K562 (cell line): ENCODE measurements around the gene BBS1. TPM values are rescaled to one million over a fixed set of nuclear protein-coding genes. Genes with fewer than 3 reads are reported as not detected.

ENCODE experiments used
- ATF2 ChIP-seq: sonication (generic); formaldehyde crosslinking; IDR thresholded peaks from 2 replicates; pipeline ENCODE4 v1.8.1; 2022; ENCODE audit warnings: missing genetic modification reagents
- BRF1 ChIP-seq: IDR thresholded peaks from 3 replicates; pipeline ENCODE4 v1.6.1; 2011; ENCODE audit warnings: borderline replicate concordance, mild to moderate bottlenecking; ENCODE audit not compliant: insufficient read length; ENCODE audit errors: extremely low read depth
- CREB5 ChIP-seq: fragments of 250-450 bp; sonication (Bioruptor Pico); IDR thresholded peaks from 2 replicates; pipeline ENCODE4 v1.5.0; 2020; ENCODE audit warnings: mild to moderate bottlenecking
- KAT7 ChIP-seq: sonication (generic); formaldehyde crosslinking; IDR thresholded peaks from 2 replicates; pipeline ENCODE4 v1.8.0; 2022; ENCODE audit warnings: missing genetic modification reagents, mild to moderate bottlenecking, borderline replicate concordance
- LEF1 ChIP-seq: fragments of 450-650 bp; IDR thresholded peaks from 2 replicates; pipeline ENCODE4 v1.6.1; 2016; ENCODE audit warnings: mild to moderate bottlenecking
- MAFF ChIP-seq: IDR thresholded peaks from 2 replicates; pipeline ENCODE4 v1.6.1; 2012; ENCODE audit warnings: low read length, improper control_type of control experiment
- MCM2 ChIP-seq: fragments of 450-650 bp; IDR thresholded peaks from 2 replicates; pipeline ENCODE4 v1.6.1; 2017; ENCODE audit warnings: low read depth, mild to moderate bottlenecking
- MTA3 ChIP-seq: fragments of 450-650 bp; formaldehyde crosslinking; IDR thresholded peaks from 2 replicates; pipeline ENCODE4 v1.6.1; 2017; ENCODE audit warnings: mild to moderate bottlenecking, borderline replicate concordance
- PHTF2 ChIP-seq: fragments of 250-450 bp; sonication (Bioruptor Pico); IDR thresholded peaks from 2 replicates; pipeline ENCODE4 v1.5.0; 2021; ENCODE audit warnings: mild to moderate bottlenecking
- POLR2G ChIP-seq: fragments of 200-400 bp; formaldehyde crosslinking; IDR thresholded peaks from 2 replicates; pipeline ENCODE4 v1.6.1; 2017; ENCODE audit warnings: low read depth, mild to moderate bottlenecking, antibody characterized with exemption, low read length, moderate library complexity
- SNRNP70 ChIP-seq: fragments of 200-400 bp; formaldehyde crosslinking; optimal IDR thresholded peaks from 2 replicates; pipeline ENCODE3; 2017; ENCODE audit warnings: low read depth, low read length
- ZKSCAN8 ChIP-seq: fragments of 200-800 bp; sonication (Bioruptor generic); IDR thresholded peaks from 2 replicates; pipeline ENCODE4 v1.6.1; 2016; ENCODE audit warnings: missing genetic modification characterization, missing compliant biosample characterization
- ZNF431 ChIP-seq: sonication (generic); formaldehyde crosslinking; IDR thresholded peaks from 2 replicates; pipeline ENCODE4 v1.8.0; 2022; ENCODE audit warnings: mild to moderate bottlenecking, missing genetic modification reagents
- ZNF766 ChIP-seq: fragments of 200-800 bp; sonication (Bioruptor generic); conservative IDR thresholded peaks from 2 replicates; pipeline ENCODE4 v1.6.1; 2016; ENCODE audit warnings: missing genetic modification characterization, missing compliant biosample characterization
- polyA plus RNA-seq, 8 experiments: library from polyadenylated mRNA; depleted of rRNA in 4 of 8; stranded (reverse) in 5 of 8; unstranded in 3 of 8; fragments of >200 nt; fragmentation: Nextera tagmentation in 2 of 8; fragmentation: Illumina TruSeq in 1 of 8; extraction: Ambion mirVana in 2 of 8; extraction: Trizol in 1 of 8; gene quantifications; 2 replicates each; pipeline versions ENCODE4 v1.2.1 to v1.2.3, GENCODE V29; 2011 to 2014; ENCODE audit warnings: inconsistent platforms in 1 of 8, missing spikeins in 1 of 8
- total RNA-seq, 7 experiments: library from RNA; depleted of rRNA in 6 of 7; stranded (reverse); fragments of >200 nt in 6 of 7; fragmentation: Illumina TruSeq in 2 of 7; extraction: Trizol in 2 of 7; gene quantifications; 2 replicates each; pipeline versions ENCODE4 v1.2.1 to v1.2.3, GENCODE V29; 2011 to 2021; ENCODE audit warnings: low replicate concordance in 1 of 7
- TF ChIP-seq, protein P1 (sequence below): fragments of 150-350 bp; IDR thresholded peaks from 2 replicates; pipeline ENCODE4 v1.6.1; 2014; ENCODE audit warnings: low read depth, mild to moderate bottlenecking, low read length, borderline replicate concordance
- TF ChIP-seq, protein P2 (sequence below), 2 experiments: fragments of 450-650 bp; IDR thresholded peaks; 2 replicates each; pipeline ENCODE4 v1.6.1; 2018; ENCODE audit warnings: mild to moderate bottlenecking in 2 of 2, low read depth in 1 of 2; ENCODE audit not compliant: partially characterized antibody in 2 of 2

The BBS1 gene
- total and polyA plus RNA-seq, 9 of the 15 experiments (the other 6 are each of a cell fraction or from before 2014, with no cell fraction given) = 9.0 to 19.8 (median 12.1) TPM

DNA sequence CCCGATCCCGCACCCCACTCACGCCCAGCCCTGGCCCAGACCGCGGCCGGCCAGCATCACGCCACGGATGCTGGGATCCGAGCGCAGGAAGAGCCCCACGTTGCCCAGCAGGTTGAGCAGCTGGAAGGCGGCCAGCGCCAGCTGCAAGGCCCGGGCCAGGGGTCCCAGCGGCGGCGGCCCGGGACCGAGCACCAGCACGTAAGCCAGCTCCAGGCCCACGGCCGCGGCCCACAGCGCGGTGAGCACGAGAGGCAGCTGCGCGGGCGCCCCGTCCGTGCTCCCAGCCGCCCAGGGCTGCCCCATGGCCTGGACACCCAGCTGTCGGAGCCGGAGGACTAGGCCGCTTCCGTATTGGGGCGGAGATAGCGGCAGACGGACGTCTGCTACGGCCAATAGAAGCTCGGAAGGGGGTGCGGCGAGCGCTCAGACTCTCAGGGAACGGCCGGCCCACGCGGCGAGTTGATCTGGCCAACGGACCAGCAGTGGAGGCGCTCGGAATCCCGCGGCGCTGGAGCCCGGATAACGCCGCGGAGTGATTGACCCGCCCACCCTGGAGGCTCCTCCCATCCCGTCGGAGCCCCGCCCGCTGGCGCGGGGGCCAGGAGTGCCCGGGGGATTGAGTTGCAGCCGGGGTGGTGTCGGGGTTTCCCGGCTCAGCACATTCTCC, 35.4 kb downstream of the BBS1 start, which contains the start of gene ZDHHC24 (continued):
- TF ChIP-seq, protein P1, sequence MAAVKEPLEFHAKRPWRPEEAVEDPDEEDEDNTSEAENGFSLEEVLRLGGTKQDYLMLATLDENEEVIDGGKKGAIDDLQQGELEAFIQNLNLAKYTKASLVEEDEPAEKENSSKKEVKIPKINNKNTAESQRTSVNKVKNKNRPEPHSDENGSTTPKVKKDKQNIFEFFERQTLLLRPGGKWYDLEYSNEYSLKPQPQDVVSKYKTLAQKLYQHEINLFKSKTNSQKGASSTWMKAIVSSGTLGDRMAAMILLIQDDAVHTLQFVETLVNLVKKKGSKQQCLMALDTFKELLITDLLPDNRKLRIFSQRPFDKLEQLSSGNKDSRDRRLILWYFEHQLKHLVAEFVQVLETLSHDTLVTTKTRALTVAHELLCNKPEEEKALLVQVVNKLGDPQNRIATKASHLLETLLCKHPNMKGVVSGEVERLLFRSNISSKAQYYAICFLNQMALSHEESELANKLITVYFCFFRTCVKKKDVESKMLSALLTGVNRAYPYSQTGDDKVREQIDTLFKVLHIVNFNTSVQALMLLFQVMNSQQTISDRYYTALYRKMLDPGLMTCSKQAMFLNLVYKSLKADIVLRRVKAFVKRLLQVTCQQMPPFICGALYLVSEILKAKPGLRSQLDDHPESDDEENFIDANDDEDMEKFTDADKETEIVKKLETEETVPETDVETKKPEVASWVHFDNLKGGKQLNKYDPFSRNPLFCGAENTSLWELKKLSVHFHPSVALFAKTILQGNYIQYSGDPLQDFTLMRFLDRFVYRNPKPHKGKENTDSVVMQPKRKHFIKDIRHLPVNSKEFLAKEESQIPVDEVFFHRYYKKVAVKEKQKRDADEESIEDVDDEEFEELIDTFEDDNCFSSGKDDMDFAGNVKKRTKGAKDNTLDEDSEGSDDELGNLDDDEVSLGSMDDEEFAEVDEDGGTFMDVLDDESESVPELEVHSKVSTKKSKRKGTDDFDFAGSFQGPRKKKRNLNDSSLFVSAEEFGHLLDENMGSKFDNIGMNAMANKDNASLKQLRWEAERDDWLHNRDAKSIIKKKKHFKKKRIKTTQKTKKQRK = no peak; the same call in 1 of the 2 replicates
- TF ChIP-seq BRF1 = no peak
- TF ChIP-seq LEF1 = no peak
- no peak for TF ChIP-seq ZKSCAN8 (CRISPR knock-in tag)
- peak; percentile 71; the same call in 1 of the 2 replicates for TF ChIP-seq ZNF431 (CRISPR knock-in tag)
- no peak for TF ChIP-seq MCM2
- peak; percentile 98 for TF ChIP-seq POLR2G
- no peak for TF ChIP-seq SNRNP70
- TF ChIP-seq ZNF766 = no peak
- TF ChIP-seq, protein P2, sequence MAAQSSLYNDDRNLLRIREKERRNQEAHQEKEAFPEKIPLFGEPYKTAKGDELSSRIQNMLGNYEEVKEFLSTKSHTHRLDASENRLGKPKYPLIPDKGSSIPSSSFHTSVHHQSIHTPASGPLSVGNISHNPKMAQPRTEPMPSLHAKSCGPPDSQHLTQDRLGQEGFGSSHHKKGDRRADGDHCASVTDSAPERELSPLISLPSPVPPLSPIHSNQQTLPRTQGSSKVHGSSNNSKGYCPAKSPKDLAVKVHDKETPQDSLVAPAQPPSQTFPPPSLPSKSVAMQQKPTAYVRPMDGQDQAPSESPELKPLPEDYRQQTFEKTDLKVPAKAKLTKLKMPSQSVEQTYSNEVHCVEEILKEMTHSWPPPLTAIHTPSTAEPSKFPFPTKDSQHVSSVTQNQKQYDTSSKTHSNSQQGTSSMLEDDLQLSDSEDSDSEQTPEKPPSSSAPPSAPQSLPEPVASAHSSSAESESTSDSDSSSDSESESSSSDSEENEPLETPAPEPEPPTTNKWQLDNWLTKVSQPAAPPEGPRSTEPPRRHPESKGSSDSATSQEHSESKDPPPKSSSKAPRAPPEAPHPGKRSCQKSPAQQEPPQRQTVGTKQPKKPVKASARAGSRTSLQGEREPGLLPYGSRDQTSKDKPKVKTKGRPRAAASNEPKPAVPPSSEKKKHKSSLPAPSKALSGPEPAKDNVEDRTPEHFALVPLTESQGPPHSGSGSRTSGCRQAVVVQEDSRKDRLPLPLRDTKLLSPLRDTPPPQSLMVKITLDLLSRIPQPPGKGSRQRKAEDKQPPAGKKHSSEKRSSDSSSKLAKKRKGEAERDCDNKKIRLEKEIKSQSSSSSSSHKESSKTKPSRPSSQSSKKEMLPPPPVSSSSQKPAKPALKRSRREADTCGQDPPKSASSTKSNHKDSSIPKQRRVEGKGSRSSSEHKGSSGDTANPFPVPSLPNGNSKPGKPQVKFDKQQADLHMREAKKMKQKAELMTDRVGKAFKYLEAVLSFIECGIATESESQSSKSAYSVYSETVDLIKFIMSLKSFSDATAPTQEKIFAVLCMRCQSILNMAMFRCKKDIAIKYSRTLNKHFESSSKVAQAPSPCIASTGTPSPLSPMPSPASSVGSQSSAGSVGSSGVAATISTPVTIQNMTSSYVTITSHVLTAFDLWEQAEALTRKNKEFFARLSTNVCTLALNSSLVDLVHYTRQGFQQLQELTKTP (IDR thresholded peaks at IDR 0.05; ENCODE audit: low read depth in 1 of 2, partially characterized antibody in 2 of 2) = no peak
- no peak for TF ChIP-seq KAT7 (CRISPR knock-in tag)
- peak; percentile 32; the same call in 1 of the 2 replicates for TF ChIP-seq MTA3
- no peak for TF ChIP-seq CREB5 (CRISPR knock-in tag)
- no peak for TF ChIP-seq PHTF2 (CRISPR knock-in tag)
- TF ChIP-seq ATF2 (CRISPR knock-in tag) = peak; percentile 33; the same call in 1 of the 2 replicates
- TF ChIP-seq MAFF = no peak
